ENCODE measurements around the gene NKTR.

DNA sequence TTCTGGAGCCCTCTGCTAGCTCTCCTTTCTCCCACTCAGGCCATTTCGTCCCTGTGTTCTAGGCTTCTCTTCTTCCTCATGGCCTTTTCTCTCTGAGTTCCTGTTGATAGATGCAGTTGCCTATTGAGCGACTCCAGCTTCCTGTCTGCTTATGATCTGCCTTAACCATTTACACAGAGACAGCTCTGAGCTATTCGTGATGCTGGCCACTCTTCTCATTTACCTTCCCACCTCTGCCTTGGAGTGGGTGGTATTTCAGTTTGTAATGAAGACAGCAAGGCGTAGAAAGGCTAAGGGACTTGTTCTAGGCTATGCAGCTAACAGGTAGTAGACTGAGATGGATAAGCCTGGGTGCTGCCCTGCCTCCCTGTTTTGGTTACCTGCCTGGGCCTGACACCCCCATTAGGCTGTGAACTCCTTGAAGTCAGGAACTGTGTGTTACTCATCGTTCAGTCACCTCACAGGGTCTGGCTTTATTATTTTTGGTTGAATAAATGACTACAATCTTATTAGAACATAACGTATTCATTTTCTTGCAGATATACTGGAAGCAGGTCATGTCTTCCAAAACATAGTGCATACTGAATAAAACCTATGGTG lies 40.4 kb downstream of the NKTR start:
- TF ChIP-seq, protein P1, sequence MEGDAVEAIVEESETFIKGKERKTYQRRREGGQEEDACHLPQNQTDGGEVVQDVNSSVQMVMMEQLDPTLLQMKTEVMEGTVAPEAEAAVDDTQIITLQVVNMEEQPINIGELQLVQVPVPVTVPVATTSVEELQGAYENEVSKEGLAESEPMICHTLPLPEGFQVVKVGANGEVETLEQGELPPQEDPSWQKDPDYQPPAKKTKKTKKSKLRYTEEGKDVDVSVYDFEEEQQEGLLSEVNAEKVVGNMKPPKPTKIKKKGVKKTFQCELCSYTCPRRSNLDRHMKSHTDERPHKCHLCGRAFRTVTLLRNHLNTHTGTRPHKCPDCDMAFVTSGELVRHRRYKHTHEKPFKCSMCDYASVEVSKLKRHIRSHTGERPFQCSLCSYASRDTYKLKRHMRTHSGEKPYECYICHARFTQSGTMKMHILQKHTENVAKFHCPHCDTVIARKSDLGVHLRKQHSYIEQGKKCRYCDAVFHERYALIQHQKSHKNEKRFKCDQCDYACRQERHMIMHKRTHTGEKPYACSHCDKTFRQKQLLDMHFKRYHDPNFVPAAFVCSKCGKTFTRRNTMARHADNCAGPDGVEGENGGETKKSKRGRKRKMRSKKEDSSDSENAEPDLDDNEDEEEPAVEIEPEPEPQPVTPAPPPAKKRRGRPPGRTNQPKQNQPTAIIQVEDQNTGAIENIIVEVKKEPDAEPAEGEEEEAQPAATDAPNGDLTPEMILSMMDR (IDR thresholded peaks at IDR 0.05) = no peak
- TF ChIP-seq POLR2A (IDR thresholded peaks at IDR 0.05) = no peak
- TF ChIP-seq POLR2AphosphoS5 (IDR thresholded peaks at IDR 0.05) = no peak
